ENCODE measurements around the gene MARCHF3.
"Not testable (repeated sequence)": the region's sequence is repeated elsewhere in the genome, so short reads cannot be mapped to it uniquely, and the experiment has no call there.

The MARCHF3 gene

GRCh38 chr5:126949475-126949874 lies 80.9 kb downstream of the MARCHF3 start:
- no peak for DNase-seq (ENCODE audit: extremely low read depth, low read depth)
- H3K4me3 ChIP-seq (replicated peaks; ENCODE audit: low read depth, low read length): no peak overlapping the region
- no peak for TF ChIP-seq CTCF (IDR thresholded peaks at IDR 0.05; ENCODE audit: low read depth, low read length, missing control alignments)

- no peak for DNase-seq (ENCODE audit: extremely low read depth, low read depth)
- H3K4me3 ChIP-seq (replicated peaks; ENCODE audit: low read depth, low read length): no peak overlapping the region
- TF ChIP-seq CTCF (IDR thresholded peaks at IDR 0.05; ENCODE audit: low read depth, low read length, missing control alignments): no peak
These were observed 81.9 kb downstream of the MARCHF3 start for GRCh38 chr5:126948453-126948852.

- H3K4me3 ChIP-seq (replicated peaks; ENCODE audit: low read depth, low read length): no peak overlapping the region
- no peak for DNase-seq (ENCODE audit: extremely low read depth, low read depth)
- TF ChIP-seq CTCF (IDR thresholded peaks at IDR 0.05; ENCODE audit: low read depth, low read length, missing control alignments): no peak
These were observed 82.4 kb downstream of the MARCHF3 start for GRCh38 chr5:126948011-126948355.

GRCh38 chr5:126947146-126948010 lies 83.0 kb downstream of the MARCHF3 start:
- DNase-seq (ENCODE audit: extremely low read depth, low read depth): no peak
- TF ChIP-seq CTCF (IDR thresholded peaks at IDR 0.05; ENCODE audit: low read depth, low read length, missing control alignments): no peak
- no peak overlapping the region for H3K4me3 ChIP-seq (replicated peaks; ENCODE audit: low read depth, low read length)

GRCh38 chr5:126942908-126943307 lies 87.5 kb downstream of the MARCHF3 start:
- H3K4me3 ChIP-seq (replicated peaks; ENCODE audit: low read depth, low read length); DNase-seq (ENCODE audit: extremely low read depth, low read depth): not testable (repeated sequence)

GRCh38 chr5:126941403-126941802 lies 89.0 kb downstream of the MARCHF3 start:
- no peak overlapping the region for H3K4me3 ChIP-seq (replicated peaks; ENCODE audit: low read depth, low read length)
- no peak for TF ChIP-seq CTCF (IDR thresholded peaks at IDR 0.05; ENCODE audit: low read depth, low read length, missing control alignments)
- DNase-seq (ENCODE audit: extremely low read depth, low read depth): no peak

- H3K4me3 ChIP-seq (replicated peaks; ENCODE audit: low read depth, low read length): no peak overlapping the region
- no peak for TF ChIP-seq CTCF (IDR thresholded peaks at IDR 0.05; ENCODE audit: low read depth, low read length, missing control alignments)
- no peak for DNase-seq (ENCODE audit: extremely low read depth, low read depth)
These were observed 90.5 kb downstream of the MARCHF3 start for GRCh38 chr5:126939887-126940286.

Measured in HFF-Myc (cell line).